ENCODE data around the gene SCN9A.

Gene SCN9A

DNA sequence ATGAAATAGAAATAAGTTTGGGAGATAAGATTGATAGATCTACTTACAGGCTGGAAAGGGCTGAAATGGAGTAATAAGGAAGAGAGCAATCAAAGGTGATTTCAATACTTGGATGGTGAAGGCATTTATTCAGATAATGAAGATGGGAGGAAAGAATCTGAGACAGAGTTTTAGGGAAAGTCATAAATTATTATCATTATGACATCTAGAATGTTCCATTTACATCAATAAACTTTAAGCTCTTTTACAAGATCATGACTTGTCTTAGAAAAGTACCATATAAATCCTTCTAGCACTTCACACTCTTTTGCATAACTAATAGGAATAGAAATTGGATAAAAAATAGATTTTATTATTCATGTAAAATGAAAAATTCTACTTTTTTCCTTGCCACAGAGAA, 2.2 kb downstream of the SCN9A start:
- no peaks in the 10 kb centered on the region for H4K20me1 ChIP-seq (ENCODE audit: control insufficient read depth, insufficient read depth, low read depth, low read length)
- no peaks in the 10 kb centered on the region for H3K4me1 ChIP-seq (ENCODE audit: control insufficient read depth, low read length)
- H3K36me3 ChIP-seq (ENCODE audit: control insufficient read depth, low read length): no peaks in the 10 kb centered on the region
- no peak overlapping the region for H3K4me3 ChIP-seq (ENCODE audit: low read length)
- no peak for TF ChIP-seq EZH2phosphoT487 (IDR thresholded peaks at IDR 0.05; ENCODE audit: borderline replicate concordance, low read length)
- TF ChIP-seq CTCF (IDR thresholded peaks at IDR 0.05; ENCODE audit: low read depth, low read length, poor library complexity, severe bottlenecking): no peak
- no peak overlapping the region for H3K4me2 ChIP-seq (ENCODE audit: low read length)
- no peaks in the 10 kb centered on the region for H3F3A ChIP-seq (ENCODE audit: control insufficient read depth, insufficient read depth)
- H3K79me2 ChIP-seq (ENCODE audit: control insufficient read depth, low read length): no peaks in the 10 kb centered on the region
- no peaks in the 10 kb centered on the region for H3K9me2 ChIP-seq (replicated peaks; ENCODE audit: control insufficient read depth, low read length)
- H3K9me3 ChIP-seq (ENCODE audit: control insufficient read depth, insufficient read depth, low read length): no peaks in the 10 kb centered on the region
- H3K27me3 ChIP-seq (ENCODE audit: control insufficient read depth, low read length): peaks cover 11% of the 10 kb centered on the region
- H3K27ac ChIP-seq (ENCODE audit: low read depth, low read length): no peak overlapping the region

DNA sequence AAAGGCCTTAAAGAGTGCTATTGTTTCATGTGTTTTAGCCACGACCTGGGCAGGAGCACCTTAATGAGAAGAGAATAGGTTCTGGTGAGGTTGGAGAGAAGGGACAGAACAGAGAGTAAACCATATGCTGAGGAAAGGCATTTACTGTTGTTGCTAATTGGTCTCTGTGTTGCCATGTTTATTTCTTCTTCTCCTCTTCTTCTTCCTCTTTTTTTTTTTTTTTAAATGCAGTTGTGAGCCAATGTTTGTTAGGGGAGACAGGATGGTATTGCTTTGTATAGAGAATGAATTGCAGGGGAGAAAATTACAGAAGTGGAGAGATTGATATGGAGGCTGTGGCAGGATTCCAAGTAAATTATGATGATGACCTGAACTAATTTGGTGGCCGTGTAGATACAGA, 2.6 kb downstream of the SCN9A start:
- no peak overlapping the region for H3K4me2 ChIP-seq (ENCODE audit: low read length)
- H3K79me2 ChIP-seq (ENCODE audit: control insufficient read depth, low read length): no peaks in the 10 kb centered on the region
- H3K36me3 ChIP-seq (ENCODE audit: control insufficient read depth, low read length): no peaks in the 10 kb centered on the region
- H4K20me1 ChIP-seq (ENCODE audit: control insufficient read depth, insufficient read depth, low read depth, low read length): no peaks in the 10 kb centered on the region
- no peak overlapping the region for H3K27ac ChIP-seq (ENCODE audit: low read depth, low read length)
- no peaks in the 10 kb centered on the region for H3F3A ChIP-seq (ENCODE audit: control insufficient read depth, insufficient read depth)
- no peaks in the 10 kb centered on the region for H3K9me2 ChIP-seq (replicated peaks; ENCODE audit: control insufficient read depth, low read length)
- H3K4me1 ChIP-seq (ENCODE audit: control insufficient read depth, low read length): no peaks in the 10 kb centered on the region
- peaks cover 11% of the 10 kb centered on the region for H3K27me3 ChIP-seq (ENCODE audit: control insufficient read depth, low read length)
- H3K9me3 ChIP-seq (ENCODE audit: control insufficient read depth, insufficient read depth, low read length): no peaks in the 10 kb centered on the region
- TF ChIP-seq CTCF (IDR thresholded peaks at IDR 0.05; ENCODE audit: low read depth, low read length, poor library complexity, severe bottlenecking) (no peak), EZH2phosphoT487 (IDR thresholded peaks at IDR 0.05; ENCODE audit: borderline replicate concordance, low read length) (no peak)
- H3K4me3 ChIP-seq (ENCODE audit: low read length): no peak overlapping the region

- H3K27ac ChIP-seq (ENCODE audit: low read depth, low read length): no peak overlapping the region
- H3K27me3 ChIP-seq (ENCODE audit: control insufficient read depth, low read length): peaks cover 11% of the 10 kb centered on the region
- no peaks in the 10 kb centered on the region for H3K4me1 ChIP-seq (ENCODE audit: control insufficient read depth, low read length)
- H3K79me2 ChIP-seq (ENCODE audit: control insufficient read depth, low read length): no peaks in the 10 kb centered on the region
- TF ChIP-seq CTCF (IDR thresholded peaks at IDR 0.05; ENCODE audit: low read depth, low read length, poor library complexity, severe bottlenecking) (no peak), EZH2phosphoT487 (IDR thresholded peaks at IDR 0.05; ENCODE audit: borderline replicate concordance, low read length) (no peak)
- H3K36me3 ChIP-seq (ENCODE audit: control insufficient read depth, low read length): no peaks in the 10 kb centered on the region
- no peaks in the 10 kb centered on the region for H3K9me2 ChIP-seq (replicated peaks; ENCODE audit: control insufficient read depth, low read length)
- H3K4me3 ChIP-seq (ENCODE audit: low read length): no peak overlapping the region
- no peaks in the 10 kb centered on the region for H3K9me3 ChIP-seq (ENCODE audit: control insufficient read depth, insufficient read depth, low read length)
- H3F3A ChIP-seq (ENCODE audit: control insufficient read depth, insufficient read depth): no peaks in the 10 kb centered on the region
- H4K20me1 ChIP-seq (ENCODE audit: control insufficient read depth, insufficient read depth, low read depth, low read length): no peaks in the 10 kb centered on the region
- H3K4me2 ChIP-seq (ENCODE audit: low read length): no peak overlapping the region
Measured at GRCh38 chr2:166372046-166372445, 3.7 kb downstream of the SCN9A start.
